DOHH2 (cell line): Measurements from ENCODE around the gene NIT1.

Experiments
- H3F3A ChIP-seq: fragments of 200-600 bp; sonication (generic), shearing (Covaris generic); 2 replicates; pipeline ENCODE4 v1.6.0; 2016; ENCODE audit warnings: antibody characterized with exemption, mild to moderate bottlenecking; ENCODE audit not compliant: control insufficient read depth, insufficient read depth
- H3K27ac ChIP-seq: fragments of 200-600 bp; sonication (generic); 2 replicates; pipeline ENCODE4 v1.5.1; 2014; ENCODE audit warnings: low read depth, mild to moderate bottlenecking, low read length, moderate library complexity
- H3K27me3 ChIP-seq: fragments of 200-600 bp; sonication (generic); 2 replicates; pipeline ENCODE4 v1.6.1; 2014; ENCODE audit warnings: mild to moderate bottlenecking, low read length, mixed read lengths; ENCODE audit not compliant: control insufficient read depth
- H3K36me3 ChIP-seq: fragments of 200-600 bp; sonication (generic); 2 replicates; pipeline ENCODE4 v1.6.1; 2014; ENCODE audit warnings: mild to moderate bottlenecking, low read length, moderate library complexity, mixed read lengths; ENCODE audit not compliant: control insufficient read depth
- H3K4me1 ChIP-seq: fragments of 200-600 bp; sonication (generic); 2 replicates; pipeline ENCODE4 v1.6.1; 2014; ENCODE audit warnings: mild to moderate bottlenecking, low read length, mixed read lengths; ENCODE audit not compliant: control insufficient read depth
- H3K4me2 ChIP-seq: fragments of 200-600 bp; sonication (generic); 2 replicates; pipeline ENCODE4 v1.6.0; 2014; ENCODE audit warnings: mild to moderate bottlenecking, low read length, moderate library complexity
- H3K4me3 ChIP-seq: fragments of 200-600 bp; sonication (generic); 2 replicates; pipeline ENCODE4 v1.5.1; 2014; ENCODE audit warnings: mild to moderate bottlenecking, low read length, mixed read lengths
- H3K79me2 ChIP-seq: fragments of 200-600 bp; sonication (generic); 2 replicates; pipeline ENCODE4 v1.6.1; 2014; ENCODE audit warnings: mild to moderate bottlenecking, low read length, mixed read lengths; ENCODE audit not compliant: control insufficient read depth
- H3K9me2 ChIP-seq: fragments of 200-600 bp; sonication (generic); replicated peaks from 2 replicates; pipeline ENCODE4 v1.6.1; 2014; ENCODE audit warnings: mild to moderate bottlenecking, low read length, mixed read lengths; ENCODE audit not compliant: control insufficient read depth
- H3K9me3 ChIP-seq: fragments of 200-600 bp; sonication (generic); 2 replicates; pipeline ENCODE4 v1.6.1; 2014; ENCODE audit warnings: antibody characterized with exemption, low read length, mixed read lengths; ENCODE audit not compliant: control insufficient read depth, insufficient read depth
- H4K20me1 ChIP-seq: fragments of 200-600 bp; sonication (generic); 2 replicates; pipeline ENCODE4 v1.6.0; 2014; ENCODE audit warnings: low read depth, mild to moderate bottlenecking, antibody characterized with exemption, low read length, moderate library complexity; ENCODE audit not compliant: control insufficient read depth, insufficient read depth
- EZH2phosphoT487 ChIP-seq: fragments of 200-600 bp; sonication (generic); IDR thresholded peaks from 2 replicates; pipeline ENCODE4 v1.6.1; 2017; ENCODE audit warnings: borderline replicate concordance, mild to moderate bottlenecking, antibody characterized with exemption, low read length, moderate library complexity, mixed read lengths
- TF ChIP-seq, protein P1 (sequence below): fragments of 200-600 bp; sonication (generic); IDR thresholded peaks from one replicate; pipeline ENCODE4 v1.5.1; 2014; ENCODE audit warnings: antibody characterized with exemption, mild to moderate bottlenecking, low read depth, low read length; ENCODE audit not compliant: poor library complexity, severe bottlenecking

The NIT1 gene, protein sequence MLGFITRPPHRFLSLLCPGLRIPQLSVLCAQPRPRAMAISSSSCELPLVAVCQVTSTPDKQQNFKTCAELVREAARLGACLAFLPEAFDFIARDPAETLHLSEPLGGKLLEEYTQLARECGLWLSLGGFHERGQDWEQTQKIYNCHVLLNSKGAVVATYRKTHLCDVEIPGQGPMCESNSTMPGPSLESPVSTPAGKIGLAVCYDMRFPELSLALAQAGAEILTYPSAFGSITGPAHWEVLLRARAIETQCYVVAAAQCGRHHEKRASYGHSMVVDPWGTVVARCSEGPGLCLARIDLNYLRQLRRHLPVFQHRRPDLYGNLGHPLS

DNA sequence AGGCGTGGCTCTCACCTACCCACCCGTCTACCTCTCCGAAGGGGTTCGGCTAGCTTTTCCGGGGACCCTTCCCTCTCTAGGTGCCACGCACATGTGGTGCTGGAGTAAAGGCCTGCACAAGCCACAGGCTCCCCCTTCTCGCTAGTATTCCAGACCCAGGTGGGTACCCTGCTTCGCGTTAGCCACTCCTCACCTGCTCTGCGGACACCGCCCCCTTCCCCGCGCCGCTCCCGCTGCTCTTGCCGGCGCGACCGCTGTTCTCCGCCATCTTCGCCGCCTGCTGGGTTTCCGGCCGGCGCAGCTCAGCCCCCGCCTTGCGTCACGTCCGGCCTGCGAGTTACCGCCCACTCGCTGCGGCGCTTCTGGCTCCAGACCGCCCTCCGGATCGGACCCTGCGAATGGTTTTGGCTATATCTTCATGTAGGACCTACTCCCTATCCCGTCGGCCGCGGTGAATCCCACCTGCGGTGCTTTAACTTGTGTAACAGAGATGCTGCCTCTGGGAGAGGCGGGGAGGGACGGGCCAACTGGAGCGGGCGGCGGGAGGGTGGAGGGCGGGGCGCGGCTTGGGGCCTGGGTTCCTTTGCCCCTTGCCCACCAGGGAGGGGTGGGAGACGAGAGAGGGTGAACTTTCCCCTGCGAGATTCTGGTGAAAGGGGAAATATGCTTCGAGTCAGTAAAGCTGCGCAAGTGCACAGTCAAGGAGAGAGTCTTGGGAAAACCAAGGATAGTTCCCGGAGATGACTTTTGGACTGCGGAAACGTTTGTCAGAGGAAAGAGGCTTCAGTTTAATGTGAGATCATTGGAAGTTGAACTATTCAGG lies at the start of gene NIT1, which contains the start of gene PFDN2:
Gene NIT1, plus strand, starts transcription at position 347 of the 823 bp plus-strand sequence. Its CDS starts 72 bp downstream, at position 419.
Gene PFDN2, minus strand, starts transcription at position 279 of the 823 bp plus-strand sequence. Its CDS starts 11 bp downstream, at position 268.
- peaks cover 76% of the 10 kb centered on the region for H3K36me3 ChIP-seq
- H3K27me3 ChIP-seq = no peaks in the 10 kb centered on the region
- H3K4me3 ChIP-seq = peak within 1 kb of the TSS; percentile 97
- H4K20me1 ChIP-seq = peaks cover 10% of the 10 kb centered on the region; the same call in 1 of the 2 replicates
- peak within 1 kb of the TSS; percentile 95 for H3K4me2 ChIP-seq
- peak within 1 kb of the TSS; percentile 45 for H3K27ac ChIP-seq
- peaks cover 62% of the 10 kb centered on the region for H3K4me1 ChIP-seq
- no peaks in the 10 kb centered on the region for H3K9me2 ChIP-seq
- H3K9me3 ChIP-seq = no peaks in the 10 kb centered on the region
- H3F3A ChIP-seq = 0 out of 2 replicates have a peak, but pooled peaks cover 2% of the 10 kb centered on the region
- peaks cover 66% of the 10 kb centered on the region for H3K79me2 ChIP-seq
- TF ChIP-seq EZH2phosphoT487 = no peak
- TF ChIP-seq, protein P1, sequence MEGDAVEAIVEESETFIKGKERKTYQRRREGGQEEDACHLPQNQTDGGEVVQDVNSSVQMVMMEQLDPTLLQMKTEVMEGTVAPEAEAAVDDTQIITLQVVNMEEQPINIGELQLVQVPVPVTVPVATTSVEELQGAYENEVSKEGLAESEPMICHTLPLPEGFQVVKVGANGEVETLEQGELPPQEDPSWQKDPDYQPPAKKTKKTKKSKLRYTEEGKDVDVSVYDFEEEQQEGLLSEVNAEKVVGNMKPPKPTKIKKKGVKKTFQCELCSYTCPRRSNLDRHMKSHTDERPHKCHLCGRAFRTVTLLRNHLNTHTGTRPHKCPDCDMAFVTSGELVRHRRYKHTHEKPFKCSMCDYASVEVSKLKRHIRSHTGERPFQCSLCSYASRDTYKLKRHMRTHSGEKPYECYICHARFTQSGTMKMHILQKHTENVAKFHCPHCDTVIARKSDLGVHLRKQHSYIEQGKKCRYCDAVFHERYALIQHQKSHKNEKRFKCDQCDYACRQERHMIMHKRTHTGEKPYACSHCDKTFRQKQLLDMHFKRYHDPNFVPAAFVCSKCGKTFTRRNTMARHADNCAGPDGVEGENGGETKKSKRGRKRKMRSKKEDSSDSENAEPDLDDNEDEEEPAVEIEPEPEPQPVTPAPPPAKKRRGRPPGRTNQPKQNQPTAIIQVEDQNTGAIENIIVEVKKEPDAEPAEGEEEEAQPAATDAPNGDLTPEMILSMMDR = no peak

DNA sequence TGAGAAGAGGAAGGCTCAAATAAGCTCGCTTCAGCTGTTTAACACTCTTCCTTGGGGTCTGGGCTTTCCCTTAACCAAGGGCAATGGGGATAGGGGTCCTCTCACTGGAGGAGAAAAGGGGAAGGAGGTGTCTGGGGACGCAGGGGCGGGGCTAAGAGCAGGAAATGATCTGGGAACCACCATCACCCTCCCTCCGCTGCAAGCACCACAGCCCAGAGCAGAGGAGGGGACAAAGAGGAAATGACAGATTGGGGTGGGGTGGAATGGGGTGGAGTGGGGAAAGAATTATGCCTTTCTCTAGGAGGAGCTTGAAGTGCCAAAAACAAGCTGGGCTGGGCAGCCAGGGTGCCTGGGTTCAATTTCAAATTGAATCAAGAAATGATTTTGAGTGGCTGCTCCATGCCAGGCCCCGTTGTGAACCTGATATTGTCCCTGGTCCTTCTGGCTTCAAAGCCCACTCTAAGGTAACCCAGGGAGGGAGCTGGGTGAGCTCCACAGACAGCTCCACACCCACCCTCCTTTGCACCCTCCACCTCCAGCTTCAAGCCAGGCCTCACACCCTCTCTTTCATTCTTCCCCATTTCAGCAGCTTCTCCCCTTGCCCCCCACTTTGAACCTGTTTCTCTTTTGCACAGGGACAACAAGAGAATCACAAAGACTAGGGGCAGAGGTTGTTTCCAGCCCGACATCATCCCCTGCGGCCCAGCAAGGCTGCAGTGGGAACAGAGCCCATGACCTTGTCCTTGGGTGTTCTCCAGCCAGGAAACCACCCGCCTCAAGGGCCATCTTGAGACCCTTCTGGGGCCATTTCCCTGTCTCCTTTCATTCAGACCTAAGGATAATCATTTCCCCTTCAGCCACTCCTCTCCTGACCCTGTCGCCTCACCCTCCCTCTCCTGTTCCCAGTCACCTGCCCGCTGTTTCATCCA lies 49.3 kb upstream of the NIT1 start:
- Histone ChIP-seq H3K4me3 (peak overlapping the region; percentile 97), H3F3A (peaks cover 2% of the 10 kb centered on the region; the same call in 1 of the 2 replicates), H3K4me2 (peak overlapping the region; percentile 94), H3K79me2 (peaks cover 59% of the 10 kb centered on the region), H3K4me1 (peaks cover 38% of the 10 kb centered on the region), H4K20me1 (peaks cover 10% of the 10 kb centered on the region; the same call in 1 of the 2 replicates), H3K9me2 (no peaks in the 10 kb centered on the region), H3K27ac (peak overlapping the region; percentile 91), H3K36me3 (peaks cover 36% of the 10 kb centered on the region), H3K27me3 (no peaks in the 10 kb centered on the region), H3K9me3 (no peaks in the 10 kb centered on the region)
- no peak for TF ChIP-seq EZH2phosphoT487
- TF ChIP-seq, protein P1 = no peak

DNA sequence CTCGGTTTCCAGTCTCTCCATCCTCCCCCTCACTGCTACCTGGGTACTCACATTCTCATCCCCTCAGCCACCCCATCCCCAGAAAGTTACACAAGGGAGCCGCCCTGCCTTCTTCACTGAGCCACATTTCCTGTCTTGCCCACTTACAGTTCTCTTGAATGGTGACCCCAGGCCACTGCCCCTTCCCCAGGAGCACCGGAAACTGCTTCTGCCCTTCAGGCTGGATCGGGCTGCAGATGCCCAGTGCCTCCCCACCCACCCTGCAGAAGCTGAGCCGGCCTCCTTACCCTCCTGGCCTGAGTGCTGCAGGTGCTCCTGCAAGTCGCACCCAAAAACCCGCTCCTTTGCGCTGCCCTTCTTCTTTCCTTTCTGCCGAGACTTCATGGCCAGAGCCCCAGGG lies 48.7 kb upstream of the NIT1 start:
- Histone ChIP-seq H3K27me3 (no peaks in the 10 kb centered on the region), H3K9me2 (no peaks in the 10 kb centered on the region), H3K4me2 (peak overlapping the region; percentile 94), H3K4me1 (peaks cover 38% of the 10 kb centered on the region), H3F3A (peaks cover 2% of the 10 kb centered on the region; the same call in 1 of the 2 replicates), H3K36me3 (peaks cover 32% of the 10 kb centered on the region), H3K4me3 (peak overlapping the region; percentile 97), H3K9me3 (no peaks in the 10 kb centered on the region), H3K27ac (peak overlapping the region; percentile 91), H4K20me1 (peaks cover 10% of the 10 kb centered on the region; the same call in 1 of the 2 replicates), H3K79me2 (peaks cover 52% of the 10 kb centered on the region)
- no peak for TF ChIP-seq EZH2phosphoT487
- TF ChIP-seq, protein P1 = no peak
